ENCODE results near the gene WDR64. TPM values are rescaled to one million over a fixed set of nuclear protein-coding genes. Genes with fewer than 3 reads are reported as not detected.

WDR64 gene
- total and polyA plus RNA-seq, 2 of the 4 experiments (the other 2 are of a cell fraction): not detected

DNA sequence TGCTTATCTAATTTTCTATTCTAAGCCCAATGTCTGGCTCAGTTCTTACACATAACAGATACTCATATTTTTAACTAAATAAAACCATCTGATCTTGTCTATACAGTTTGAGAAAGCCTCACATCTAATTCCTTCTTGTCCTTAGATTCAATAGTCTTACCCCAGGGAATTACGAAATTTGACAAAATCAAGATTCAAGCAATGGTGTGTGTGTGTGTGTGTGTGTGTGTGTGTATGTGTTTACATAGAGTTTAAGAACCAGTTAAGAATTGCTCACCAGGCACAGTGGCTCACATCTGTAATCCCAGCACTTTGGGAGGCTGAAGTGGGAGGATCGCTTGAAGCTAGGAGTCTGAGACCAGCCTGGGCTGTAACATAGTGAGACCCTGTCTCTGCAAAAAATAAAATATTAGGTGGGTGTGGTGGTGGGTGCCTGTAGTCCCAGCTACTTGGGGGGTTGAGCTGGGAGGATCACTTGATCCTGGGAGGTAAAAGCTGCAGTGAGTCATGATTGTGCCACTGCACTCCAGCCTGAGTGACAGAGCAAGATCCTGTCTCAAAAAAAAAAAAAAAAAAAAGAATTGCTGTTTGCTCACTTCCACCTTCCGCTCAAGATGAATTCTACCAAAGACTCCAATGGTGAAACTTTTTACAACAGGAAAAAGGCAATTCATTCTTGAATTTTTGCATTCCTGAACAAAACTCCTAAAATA, 6.2 kb downstream of the WDR64 start:
- H3K79me1 ChIP-seq (ENCODE audit: low read depth in 1 of 2, low read length in 2 of 2): no peaks in the 10 kb centered on the region
- TF ChIP-seq RAD21 (IDR thresholded peaks at IDR 0.05; ENCODE audit: low read length) (no peak), BHLHE40 (IDR thresholded peaks at IDR 0.05; ENCODE audit: low read depth, low read length) (no peak), CTCF (conservative IDR thresholded peaks at IDR 0.05; ENCODE audit: low read depth, low read length) (no peak), RFX5 (IDR thresholded peaks at IDR 0.05; ENCODE audit: low read depth, low read length) (no peak), MAZ (IDR thresholded peaks at IDR 0.05; ENCODE audit: borderline replicate concordance, low read depth, low read length) (no peak), SMC3 (IDR thresholded peaks at IDR 0.05; ENCODE audit: low read depth, low read length) (no peak), MAFK (IDR thresholded peaks at IDR 0.05; ENCODE audit: low read depth, low read length) (no peak), NFE2L2 (IDR thresholded peaks at IDR 0.05; ENCODE audit: low read depth, low read length) (no peak), RCOR1 (IDR thresholded peaks at IDR 0.05; ENCODE audit: insufficient replicate concordance, low read length) (no peak), POLR2A (IDR thresholded peaks at IDR 0.05; ENCODE audit: low read depth, low read length) (no peak), MXI1 (IDR thresholded peaks at IDR 0.05; ENCODE audit: borderline replicate concordance, low read depth, low read length) (no peak), CHD1 (IDR thresholded peaks at IDR 0.05; ENCODE audit: low read depth, low read length) (no peak), CEBPB (IDR thresholded peaks at IDR 0.05; ENCODE audit: low read depth, low read length) (no peak), FOS (IDR thresholded peaks at IDR 0.05; ENCODE audit: low read depth, low read length) (no peak)
- TF ChIP-seq, protein P1, sequence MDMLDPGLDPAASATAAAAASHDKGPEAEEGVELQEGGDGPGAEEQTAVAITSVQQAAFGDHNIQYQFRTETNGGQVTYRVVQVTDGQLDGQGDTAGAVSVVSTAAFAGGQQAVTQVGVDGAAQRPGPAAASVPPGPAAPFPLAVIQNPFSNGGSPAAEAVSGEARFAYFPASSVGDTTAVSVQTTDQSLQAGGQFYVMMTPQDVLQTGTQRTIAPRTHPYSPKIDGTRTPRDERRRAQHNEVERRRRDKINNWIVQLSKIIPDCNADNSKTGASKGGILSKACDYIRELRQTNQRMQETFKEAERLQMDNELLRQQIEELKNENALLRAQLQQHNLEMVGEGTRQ (IDR thresholded peaks at IDR 0.05; ENCODE audit: low read depth, low read length): no peak
- TF ChIP-seq, protein P2, sequence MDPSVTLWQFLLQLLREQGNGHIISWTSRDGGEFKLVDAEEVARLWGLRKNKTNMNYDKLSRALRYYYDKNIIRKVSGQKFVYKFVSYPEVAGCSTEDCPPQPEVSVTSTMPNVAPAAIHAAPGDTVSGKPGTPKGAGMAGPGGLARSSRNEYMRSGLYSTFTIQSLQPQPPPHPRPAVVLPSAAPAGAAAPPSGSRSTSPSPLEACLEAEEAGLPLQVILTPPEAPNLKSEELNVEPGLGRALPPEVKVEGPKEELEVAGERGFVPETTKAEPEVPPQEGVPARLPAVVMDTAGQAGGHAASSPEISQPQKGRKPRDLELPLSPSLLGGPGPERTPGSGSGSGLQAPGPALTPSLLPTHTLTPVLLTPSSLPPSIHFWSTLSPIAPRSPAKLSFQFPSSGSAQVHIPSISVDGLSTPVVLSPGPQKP (IDR thresholded peaks at IDR 0.05; ENCODE audit: borderline replicate concordance, low read depth, low read length): no peak
- ChIA-PET CTCF (no interaction called here), POLR2A (ENCODE audit: unreplicated experiment) (no interaction called here)
- H2AK9ac ChIP-seq (replicated peaks; ENCODE audit: low read depth, low read length, poor library complexity): no peak overlapping the region
- DNase-seq: no peak
- H2BK120ac ChIP-seq (ENCODE audit: low read depth, low read length): no peak overlapping the region
- in situ Hi-C loops (cut with MboI; ENCODE audit: low sequenced_read_pairs): no loop called here
- no peak overlapping the region for H3K18ac ChIP-seq (ENCODE audit: low read depth, low read length)
- H3K9me1 ChIP-seq (ENCODE audit: insufficient read depth, low read length): no peaks in the 10 kb centered on the region
- H3K9ac ChIP-seq (ENCODE audit: low read depth, low read length): no peak overlapping the region
- H3K4ac ChIP-seq (ENCODE audit: low read depth, low read length): no peak overlapping the region
- no peak overlapping the region for H2BK20ac ChIP-seq (ENCODE audit: low read depth, low read length)
- intact Hi-C loops (cut with micrococcal nuclease): no loop called here
- H3K56ac ChIP-seq (ENCODE audit: extremely low read depth, insufficient read depth, low read length): no peak overlapping the region
- H4K20me1 ChIP-seq (ENCODE audit: insufficient read depth, low read length): no peaks in the 10 kb centered on the region
- 100% methylated on average over 1 of the region's 3 CpGs; no CpG with 5 or more reads in 1 of the 2 experiments for WGBS, 2 experiments (ENCODE audit: extremely low coverage in 2 of 2, insufficient read length in 1 of 2)
- no peak overlapping the region for H2AK5ac ChIP-seq (ENCODE audit: low read depth, low read length)
- no peaks in the 10 kb centered on the region for H3K4me1 ChIP-seq (ENCODE audit: control insufficient read depth, insufficient read depth, low read length)
- no peak overlapping the region for H2AFZ ChIP-seq (replicated peaks; ENCODE audit: low read length, poor library complexity)
- H3K27me3 ChIP-seq (ENCODE audit: control insufficient read depth, insufficient read depth, low read length): no peaks in the 10 kb centered on the region; the same call in 1 of the 2 replicates
- no peak overlapping the region for H3K4me2 ChIP-seq (ENCODE audit: low read depth, low read length)
- no peaks in the 10 kb centered on the region for H3K9me3 ChIP-seq (ENCODE audit: control insufficient read depth, insufficient read depth, low read length)
- H3K36me3 ChIP-seq (ENCODE audit: control insufficient read depth, insufficient read depth, low read length): no peaks in the 10 kb centered on the region
- ATAC-seq (ENCODE audit: low read depth): no peak
- no peak overlapping the region for H3K27ac ChIP-seq (ENCODE audit: insufficient read depth, low read length)
- H3K4me3 ChIP-seq (ENCODE audit: insufficient read depth, low read depth, low read length): no peak overlapping the region
- H2BK15ac ChIP-seq (ENCODE audit: low read depth, low read length): no peak overlapping the region
- H3K14ac ChIP-seq (replicated peaks; ENCODE audit: low read depth, low read length): no peak overlapping the region
- H3K23ac ChIP-seq (ENCODE audit: low read depth, low read length): no peak overlapping the region
- BruUV-seq (replicated peaks): no TSS peak
- no peak overlapping the region for H4K91ac ChIP-seq (ENCODE audit: insufficient read depth, low read depth, low read length)
- no peak overlapping the region for H2BK5ac ChIP-seq (ENCODE audit: low read depth, low read length, poor library complexity, severe bottlenecking)
- dilution Hi-C loops (cut with HindIII; ENCODE audit: low sequenced_read_pairs, unreplicated experiment): no loop called here
- H4K8ac ChIP-seq (ENCODE audit: low read depth in 2 of 2, low read length in 2 of 2): no peak overlapping the region
- H4K5ac ChIP-seq (ENCODE audit: low read depth, low read length): no peak overlapping the region
